Activated naive CD4-positive, alpha-beta T cell treated with anti-CD3 and anti-CD28 coated beads, Interleukin-2, amount 50 U/mL, for 16 hours (primary cell): ENCODE data around the gene SH3RF3.
"Not testable (repeated sequence)": the region's sequence is repeated elsewhere in the genome, so short reads cannot be mapped to it uniquely, and the experiment has no call there.

Experiments
- DNase-seq: peaks from one replicate; pipeline ENCODE4 v3.0.0-alpha.2; 2020

The SH3RF3 gene

DNA sequence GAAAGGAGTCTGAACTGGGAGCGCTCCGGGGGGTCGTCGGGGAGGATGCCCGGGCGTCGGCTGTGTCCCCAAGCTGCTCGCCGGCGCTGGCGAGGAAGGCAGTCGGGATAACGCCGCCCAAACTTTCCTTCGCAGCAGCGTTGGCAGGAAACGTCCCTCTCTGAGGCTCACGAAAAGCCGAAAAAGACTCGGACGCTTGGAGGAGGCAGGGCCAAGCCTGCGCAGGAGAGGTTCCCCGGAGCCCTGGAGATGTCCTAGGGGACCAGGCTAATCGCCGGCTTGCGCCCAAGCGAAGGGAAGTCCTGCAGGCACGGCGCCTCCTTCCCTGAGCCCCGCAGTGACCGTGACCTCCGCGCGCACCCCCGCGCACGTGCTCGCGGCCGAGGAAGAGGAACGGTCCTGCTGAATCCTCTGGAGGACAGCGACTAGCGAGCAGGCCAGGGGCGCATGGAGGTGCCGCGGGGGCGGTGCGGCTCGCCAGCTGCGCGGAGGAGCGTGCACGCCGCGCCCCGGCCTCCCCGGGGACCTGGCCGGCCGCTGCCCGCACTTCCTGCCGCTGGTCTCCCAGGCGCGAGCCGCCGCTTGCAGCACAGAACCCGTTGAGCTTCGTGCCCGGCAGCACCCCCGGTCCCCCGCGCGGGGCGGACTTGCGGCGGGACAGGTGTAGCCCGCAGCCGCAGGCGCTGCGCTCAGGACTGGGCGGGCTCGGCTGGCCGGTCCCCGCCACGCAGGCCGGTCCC, at the start of gene SH3RF3:
Gene SH3RF3 (plus strand): TSS at position 590 of the 740 bp plus-strand sequence.
- DNase-seq: peak; percentile 36

DNA sequence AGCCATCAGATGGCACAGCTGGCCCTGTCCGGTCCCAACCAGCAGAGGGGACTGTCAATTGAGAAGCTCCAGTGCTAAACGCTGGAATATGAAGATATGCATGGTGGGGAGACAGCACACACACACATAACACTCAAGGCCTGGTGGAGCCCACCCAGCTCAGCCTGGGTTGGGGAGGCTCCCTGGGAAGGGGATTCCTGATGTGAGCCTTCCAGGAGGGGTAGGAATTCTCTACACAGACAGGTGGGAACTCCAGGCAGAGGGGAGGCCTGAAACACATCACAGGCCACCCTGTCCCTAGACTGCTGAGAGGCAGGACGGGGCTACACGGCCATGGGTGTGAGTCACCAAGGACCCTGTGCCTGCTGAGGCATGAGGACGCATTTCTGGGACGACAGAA, 49.4 kb upstream of the SH3RF3 start:
- no peak for DNase-seq

DNA sequence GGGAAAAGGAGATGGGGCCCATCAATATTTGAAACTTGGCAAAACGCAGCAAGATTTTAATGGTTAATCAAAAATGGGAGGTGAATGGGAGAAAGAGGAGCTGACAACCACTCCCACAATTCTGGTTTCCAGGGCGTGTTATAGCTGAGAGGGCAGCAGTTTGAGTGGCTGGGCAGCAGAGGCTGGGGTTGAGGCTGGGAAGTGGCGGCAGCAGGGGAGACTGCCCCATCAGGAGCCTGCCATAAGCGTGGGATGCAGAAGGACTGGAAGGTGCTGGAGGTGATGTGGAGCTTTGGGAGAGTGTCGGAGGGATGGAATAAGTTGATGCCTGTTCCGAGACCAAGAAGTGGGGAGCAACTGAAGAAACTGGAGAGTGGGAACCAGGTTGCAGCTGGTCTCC, 48.9 kb upstream of the SH3RF3 start:
- no peak for DNase-seq

DNA sequence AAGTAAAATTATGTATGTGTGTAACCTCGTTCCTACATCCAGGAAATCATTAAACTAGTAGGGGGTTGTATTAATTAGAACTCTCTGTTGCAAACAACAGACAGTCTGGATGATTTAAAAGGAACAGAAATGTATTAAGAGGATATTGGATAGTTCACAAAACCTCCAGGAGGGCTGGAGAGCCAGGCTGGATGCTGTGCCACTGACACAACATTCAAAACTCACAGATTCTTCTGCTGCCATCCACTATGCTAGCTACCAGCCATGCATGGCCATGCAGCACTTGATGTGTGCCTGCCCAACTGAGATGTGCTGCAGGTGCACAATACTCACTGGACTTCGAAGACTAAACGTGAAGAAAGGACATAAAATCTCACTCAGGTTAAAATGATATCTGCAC, 48.2 kb upstream of the SH3RF3 start:
- DNase-seq: no peak

DNA sequence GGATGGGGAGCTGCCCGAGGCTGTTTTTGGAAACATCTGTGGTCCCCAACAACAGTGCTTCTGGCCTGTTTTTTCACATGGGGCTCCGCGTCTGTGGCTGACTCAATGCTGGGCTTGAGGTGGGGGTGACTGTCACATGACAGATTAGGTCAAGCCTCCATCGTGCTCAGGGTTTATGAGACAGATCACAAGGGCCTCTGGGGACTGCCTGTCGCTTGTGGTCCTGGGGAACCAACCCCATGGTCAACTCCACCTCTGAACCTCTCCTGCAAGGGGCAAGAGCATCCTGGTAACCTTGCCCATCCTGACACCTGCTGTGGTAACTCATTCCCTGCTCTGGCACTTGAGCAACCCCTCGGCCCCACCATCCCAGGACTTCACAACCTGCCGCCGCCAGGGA, 47.6 kb upstream of the SH3RF3 start:
- DNase-seq: no peak

DNA sequence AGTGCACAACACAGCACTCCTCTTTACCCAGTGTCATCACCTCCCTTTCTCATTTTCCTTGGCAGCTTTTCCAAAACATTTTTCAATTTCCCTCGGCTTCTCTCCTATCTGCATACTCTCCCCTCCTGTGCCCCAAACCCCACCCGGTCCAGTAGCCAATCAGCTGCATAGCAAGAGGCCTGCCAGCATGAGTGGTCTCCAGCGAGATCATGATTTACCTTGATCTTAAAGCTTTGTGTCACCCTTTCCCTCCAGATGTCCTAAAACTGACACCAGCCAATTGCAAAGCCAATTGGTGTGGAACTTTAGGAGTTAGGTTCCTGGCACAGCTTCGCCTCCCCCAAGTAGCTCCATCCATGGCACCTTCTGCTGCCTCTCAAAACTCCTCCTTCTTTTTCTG, 45.2 kb upstream of the SH3RF3 start:
- DNase-seq: no peak

DNA sequence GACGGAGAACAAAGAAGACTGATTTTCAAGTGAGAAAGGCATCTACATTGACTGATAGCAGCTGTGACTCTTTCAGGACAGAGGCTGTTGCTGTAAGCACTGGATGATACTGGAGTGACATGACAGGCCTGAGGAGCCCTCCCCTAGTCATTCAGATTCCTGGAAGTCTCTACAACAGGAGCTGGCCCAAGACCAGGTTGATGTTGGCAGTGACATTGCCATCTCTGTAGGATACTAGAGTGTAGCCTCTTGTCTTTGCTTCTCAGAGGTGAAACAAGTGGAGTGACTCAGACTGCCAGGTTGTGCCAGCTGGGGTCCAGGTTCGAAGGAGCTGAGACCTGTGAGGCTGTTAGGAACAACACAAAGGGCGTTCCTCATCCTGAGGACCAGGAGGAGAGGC, 44.7 kb upstream of the SH3RF3 start:
- DNase-seq: no peak

DNA sequence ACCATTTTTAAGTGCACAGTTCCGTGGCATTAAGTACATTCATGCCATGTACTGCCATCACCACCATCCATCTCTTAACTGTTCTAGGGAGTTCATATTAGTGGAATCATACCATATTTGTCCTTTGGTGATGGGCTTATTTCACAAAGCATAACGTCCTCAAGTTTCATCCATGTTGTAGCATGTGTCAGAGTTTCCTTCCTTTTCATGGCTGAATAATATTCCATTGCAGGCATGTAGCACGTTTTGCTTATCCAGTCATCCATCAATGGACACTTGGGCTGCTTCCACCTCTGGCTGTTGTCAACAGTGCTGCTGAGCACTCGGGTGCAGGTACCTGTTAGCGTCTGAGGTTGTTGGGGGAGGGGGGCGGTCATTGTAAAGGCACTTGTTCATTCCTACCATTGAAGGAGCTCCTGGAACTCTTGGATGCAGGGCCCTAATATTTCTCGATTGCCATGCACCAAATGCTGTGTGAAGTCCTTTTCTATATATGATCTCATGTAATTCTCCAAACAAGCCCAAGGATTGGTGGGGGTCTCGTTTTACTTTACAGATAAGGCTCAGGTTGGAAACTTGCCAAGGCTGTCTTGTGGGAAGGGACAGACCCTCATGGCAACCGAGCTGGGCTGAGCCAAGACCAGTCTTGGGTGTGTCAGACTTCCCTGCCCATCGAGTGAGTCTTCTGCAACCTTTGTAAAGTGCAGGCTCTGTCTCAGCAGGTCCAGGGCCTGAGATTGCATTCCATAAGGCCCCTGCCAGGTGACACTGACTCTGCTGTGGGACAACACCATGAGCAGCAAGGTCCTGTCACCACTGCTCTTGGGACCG, 42.9 kb upstream of the SH3RF3 start:
- DNase-seq: no peak

DNA sequence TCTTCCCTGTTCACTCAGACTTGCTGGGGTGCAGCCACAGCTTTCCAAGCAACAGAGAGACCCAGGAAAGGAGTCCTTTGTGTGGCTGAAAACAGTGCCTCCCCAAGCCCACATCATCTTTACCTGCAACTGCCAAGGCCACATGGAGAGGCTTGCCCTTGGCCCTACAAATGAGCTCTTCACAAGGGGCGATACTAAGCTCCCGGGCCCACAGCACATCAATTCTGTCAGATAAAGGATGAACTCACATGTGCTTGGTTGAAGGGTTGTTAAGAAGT, 42.3 kb upstream of the SH3RF3 start:
- DNase-seq: no peak

DNA sequence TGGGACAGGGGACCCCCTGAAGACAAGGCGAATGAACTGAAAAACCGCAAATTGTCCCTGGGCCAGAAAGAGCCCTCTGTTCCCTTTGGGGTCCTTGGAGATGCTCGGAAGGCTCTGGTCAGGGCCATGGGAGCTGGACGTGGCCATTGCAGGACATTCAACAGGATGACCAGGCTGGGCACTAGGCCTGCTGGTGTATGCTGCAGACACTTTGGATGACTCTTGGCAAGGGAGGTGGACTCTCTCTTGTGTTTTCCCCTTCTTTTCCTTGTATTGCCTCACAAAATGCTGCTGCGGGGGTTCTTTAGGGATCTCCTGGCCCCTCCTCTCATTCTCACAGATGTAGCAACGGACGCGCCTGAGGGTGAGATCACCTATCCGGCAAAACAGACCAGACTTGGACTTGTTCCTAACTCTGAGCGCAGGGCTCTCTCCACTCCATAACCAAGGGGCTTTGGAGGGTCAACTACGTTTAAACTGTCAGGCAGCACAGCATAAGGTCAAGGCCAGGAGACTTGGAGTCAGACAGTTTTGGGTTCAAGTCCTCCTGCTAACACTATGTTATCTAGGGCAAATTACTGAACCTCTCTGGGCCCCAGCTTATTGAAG, 41.8 kb upstream of the SH3RF3 start:
- no peak for DNase-seq

DNA sequence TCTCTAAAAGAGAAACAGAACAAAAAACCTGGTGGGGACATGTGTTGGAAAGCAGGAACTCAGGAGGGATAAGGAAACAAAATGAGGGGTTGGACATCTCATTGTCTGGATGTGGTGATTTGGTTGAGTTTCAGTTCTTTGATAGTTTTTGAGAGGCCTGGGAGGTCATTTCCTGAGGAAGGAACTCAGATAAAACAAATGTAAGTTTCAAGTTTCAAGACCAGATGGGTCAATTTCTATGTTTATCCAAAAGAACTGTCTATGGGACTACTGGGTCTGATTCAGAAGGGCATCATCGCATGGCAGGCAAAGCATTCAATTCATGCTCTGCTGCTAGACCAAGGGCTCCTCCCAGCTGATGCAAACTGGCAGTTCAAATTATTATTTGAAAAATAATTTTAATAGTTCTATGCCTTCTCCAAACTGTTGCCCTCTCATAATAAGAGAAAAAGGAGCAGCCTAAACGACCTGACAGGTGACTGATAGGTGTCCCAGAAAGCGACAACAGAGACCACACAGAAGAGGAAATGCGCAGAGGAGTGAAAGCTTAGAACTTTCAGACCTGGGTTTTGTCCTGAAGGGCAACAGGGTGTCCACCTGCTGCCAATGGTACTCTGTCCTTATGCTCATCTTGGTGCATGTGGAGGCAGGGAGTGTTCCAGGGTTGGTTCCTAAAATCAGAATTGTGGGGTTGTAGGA, 39.3 kb upstream of the SH3RF3 start:
- DNase-seq: no peak

DNA sequence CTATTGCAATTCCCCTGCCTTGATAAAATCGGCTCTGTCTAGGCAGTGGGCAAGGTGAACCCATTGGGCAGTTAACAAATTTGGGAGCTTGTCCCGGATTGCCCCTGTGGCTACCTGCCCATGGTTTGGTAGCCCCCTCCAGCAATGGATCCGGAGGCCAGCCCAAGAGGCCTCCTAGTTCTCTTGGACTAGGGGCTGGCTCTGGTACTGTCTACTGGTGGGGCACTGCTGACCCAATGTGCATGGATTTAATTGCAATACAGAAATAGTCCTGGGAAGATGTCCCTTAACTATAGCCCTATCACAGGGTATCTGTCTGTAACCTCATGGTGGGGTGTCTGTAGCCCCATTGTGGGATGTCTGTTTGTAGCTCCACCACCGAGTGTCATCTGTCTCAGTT, 37.5 kb upstream of the SH3RF3 start:
- no peak for DNase-seq

DNA sequence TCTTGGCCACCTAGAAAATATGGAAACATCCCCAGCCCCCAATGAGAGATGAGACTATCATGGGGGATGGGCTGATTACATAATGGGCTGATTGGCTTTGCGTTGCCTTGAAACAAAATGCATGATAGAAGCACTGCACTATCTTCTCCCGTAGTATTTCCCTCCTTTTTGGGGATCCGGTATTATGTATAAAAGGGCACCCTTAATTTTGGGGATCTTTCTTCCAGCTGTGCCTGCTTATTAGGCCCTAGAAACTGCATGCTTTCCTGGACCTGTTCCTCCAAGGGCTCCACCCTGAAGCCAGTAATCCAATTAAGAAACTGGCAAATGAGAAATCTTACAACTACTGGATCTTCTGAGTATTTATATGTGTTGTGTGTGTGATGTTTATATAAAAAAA, 34.9 kb upstream of the SH3RF3 start:
- DNase-seq: no peak

DNA sequence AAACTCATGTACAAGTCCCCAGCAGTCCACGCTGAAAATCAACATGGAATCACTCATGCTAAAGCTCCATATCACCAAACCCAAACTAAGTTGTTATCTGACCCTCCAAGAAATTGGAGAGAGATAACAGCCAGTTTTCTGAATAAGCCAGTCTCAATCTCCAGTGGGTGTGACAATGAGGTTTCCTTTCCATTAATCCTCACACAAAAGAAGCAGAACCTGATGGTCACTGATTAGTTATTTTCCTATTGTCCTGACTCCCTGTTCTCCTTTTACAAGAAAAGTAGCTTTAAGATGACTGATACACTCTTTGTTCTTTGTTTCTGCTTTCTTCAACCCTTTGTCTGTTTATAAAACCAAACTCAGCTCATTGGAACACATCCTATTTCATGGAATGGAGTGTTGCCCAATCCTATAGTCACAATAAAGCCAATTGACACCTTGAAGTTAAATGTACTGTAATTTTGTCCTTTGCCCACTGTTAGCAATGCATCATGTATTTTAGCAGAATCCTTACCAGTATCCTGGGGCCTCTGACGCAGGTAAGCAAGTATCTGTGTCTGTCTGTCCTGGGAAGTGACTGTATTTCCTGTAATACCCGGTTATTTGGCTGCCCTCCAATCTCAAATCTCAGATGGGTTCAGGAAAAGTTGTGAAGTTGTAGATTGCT, 30.6 kb upstream of the SH3RF3 start:
- DNase-seq: no peak

DNA sequence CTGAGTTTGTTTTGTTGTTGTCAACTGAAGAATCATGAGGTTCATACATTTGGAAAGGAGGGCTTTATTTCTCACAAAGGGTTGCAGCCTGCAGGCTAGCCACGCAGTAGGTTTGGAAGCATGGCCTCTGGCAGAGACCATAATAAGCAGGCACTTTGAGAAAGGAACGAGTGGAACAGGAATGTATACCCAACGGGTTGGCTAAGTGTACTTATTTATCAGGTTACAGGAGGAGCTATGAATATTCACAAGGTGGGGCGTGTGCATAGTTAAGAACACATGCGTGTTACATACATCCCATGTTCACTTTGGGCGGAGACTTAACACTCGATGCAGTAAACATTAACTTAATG, 30.1 kb upstream of the SH3RF3 start:
- no peak for DNase-seq

DNA sequence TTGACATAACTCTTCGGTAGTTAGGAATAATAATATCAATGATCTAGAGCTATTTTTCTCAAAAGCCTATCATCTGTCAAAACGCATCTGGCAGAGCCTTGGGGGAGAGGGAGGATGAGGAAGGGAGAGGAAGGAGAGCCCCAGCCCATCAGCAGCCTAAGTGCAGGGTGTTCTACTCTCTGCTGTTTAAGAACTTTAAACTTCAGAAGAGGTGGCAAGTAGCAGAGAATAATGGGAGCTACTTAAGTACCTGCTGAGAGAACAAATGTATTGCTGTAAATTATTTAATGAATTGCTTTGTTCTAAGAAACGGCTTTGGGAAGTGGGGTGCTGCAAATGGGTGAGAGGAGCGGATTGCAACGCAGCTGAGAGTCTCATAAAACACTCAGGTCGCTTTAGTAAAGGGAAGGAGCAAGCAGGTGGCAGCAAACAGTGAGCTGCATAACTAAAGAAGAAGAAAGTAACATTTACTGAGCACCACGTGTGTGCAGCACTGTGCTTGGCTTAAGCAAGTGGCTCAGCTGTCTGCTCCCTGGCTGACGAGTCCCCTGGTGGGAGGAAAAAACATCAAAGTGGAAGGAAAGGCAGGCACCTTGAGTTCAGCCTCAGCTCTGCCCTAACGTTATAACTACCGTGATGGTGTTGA, 26.3 kb upstream of the SH3RF3 start:
- no peak for DNase-seq

DNA sequence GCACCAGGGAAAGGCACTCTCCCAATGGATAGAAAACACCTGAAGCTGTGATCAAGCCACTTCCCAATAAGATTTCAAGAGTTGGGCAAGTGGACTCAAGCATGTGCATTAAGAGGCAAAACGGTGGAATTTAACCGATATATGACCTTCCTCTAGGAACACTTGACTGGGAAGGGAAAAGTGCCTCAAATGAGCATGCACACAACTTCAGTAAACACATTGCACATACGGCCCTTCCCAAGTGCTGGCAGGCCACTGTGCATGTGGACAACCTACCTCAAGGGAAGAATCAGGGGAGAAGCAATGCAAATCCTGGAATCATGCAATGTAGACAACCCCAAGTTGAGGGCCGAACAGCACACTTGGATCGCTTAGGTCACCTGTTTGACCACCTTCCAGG, 23.9 kb upstream of the SH3RF3 start:
- no peak for DNase-seq

DNA sequence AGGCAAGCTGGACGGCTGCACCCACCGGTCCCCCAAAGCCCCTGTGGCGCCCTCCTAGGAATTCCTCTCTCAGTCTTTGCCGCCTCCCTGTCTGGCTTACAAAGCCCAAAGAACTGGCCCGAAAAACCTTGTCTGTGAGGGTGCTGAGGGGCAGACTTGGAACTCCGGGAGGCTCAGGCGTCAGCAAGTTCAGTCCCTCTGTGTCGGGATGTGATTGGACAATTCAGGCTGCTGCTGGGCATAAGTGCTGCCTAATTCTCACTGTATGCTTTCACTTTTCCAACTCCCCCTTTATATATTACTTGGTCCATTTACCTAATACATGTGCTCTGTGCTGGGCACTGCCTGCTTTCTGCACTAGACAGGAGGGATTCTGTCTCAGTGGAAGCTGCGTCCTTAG, 20.3 kb upstream of the SH3RF3 start:
- DNase-seq: no peak

DNA sequence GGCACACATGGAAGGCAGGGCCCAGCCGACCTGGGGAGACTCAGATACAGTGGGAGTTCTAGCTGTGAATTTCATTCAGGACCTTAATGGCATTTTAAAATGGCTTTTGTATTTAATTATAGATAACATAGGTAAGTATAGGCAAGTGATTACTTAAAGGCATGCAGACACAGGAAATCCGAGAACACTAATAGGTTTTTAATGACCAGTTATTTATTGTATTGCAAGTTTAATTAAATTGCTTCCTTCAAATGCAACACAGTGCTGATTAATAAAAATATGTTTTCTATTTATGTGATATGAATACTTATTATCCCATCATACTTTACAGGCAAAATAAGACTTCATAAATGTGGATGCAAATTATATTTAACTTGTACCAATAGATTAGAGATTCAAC, 19.7 kb upstream of the SH3RF3 start:
- DNase-seq: no peak

DNA sequence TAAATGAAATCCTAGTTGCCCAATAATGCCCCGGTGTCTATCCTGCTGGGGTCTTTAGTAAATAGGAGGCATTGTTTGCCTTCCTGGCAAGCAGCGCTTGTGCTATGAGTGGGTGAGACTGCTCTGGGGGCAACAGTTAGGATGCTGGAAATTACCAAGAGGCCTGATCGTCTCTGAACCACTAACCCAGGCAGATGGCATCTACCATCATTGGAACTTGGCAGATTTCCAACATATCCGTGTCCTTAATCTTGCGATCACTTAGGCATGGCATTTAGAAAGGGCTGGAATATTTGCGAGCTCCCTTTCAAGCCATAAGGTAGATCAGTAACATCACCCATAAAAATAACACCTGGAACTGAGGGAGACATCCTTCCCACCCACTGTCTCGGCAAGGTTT, 18.8 kb upstream of the SH3RF3 start:
- no peak for DNase-seq

DNA sequence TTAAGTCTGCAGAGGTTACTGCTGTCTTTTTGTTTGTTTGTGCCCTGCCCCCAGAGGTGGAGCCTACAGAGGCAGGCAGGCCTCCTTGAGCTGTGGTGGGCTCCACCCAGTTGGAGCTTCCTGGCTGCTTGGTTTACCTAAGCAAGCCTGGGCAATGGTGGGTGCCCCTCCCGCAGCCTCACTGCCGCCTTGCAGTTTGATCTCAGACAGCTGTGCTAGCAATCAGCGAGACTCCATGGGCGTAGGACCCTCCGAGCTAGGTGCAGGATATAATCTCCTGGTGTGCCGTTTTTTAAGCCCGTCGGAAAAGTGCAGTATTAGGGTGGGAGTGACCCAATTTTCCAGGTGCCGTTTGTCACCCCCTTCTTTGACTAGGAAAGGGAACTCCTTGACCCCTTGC, 11.8 kb upstream of the SH3RF3 start:
- not testable (repeated sequence) for DNase-seq

DNA sequence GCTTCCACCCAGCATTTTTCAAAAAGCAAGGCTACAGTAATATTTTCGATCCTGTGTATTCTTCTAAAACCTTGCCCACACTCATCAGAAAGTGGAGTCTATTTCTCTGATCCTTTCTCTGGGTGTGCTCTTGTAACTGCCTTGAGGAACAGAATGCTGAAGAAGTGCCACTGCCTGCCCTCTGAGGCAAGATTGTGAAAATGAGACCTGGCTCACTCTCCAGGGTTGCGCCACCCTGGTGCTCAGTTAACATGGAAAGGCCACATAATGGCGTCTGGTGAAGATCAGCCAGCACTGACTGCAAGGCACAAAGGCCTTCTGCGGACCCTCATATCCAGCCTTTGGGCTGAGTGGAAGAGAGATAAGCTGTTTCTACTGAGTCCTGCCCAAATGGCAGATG, 11.2 kb upstream of the SH3RF3 start:
- no peak for DNase-seq

DNA sequence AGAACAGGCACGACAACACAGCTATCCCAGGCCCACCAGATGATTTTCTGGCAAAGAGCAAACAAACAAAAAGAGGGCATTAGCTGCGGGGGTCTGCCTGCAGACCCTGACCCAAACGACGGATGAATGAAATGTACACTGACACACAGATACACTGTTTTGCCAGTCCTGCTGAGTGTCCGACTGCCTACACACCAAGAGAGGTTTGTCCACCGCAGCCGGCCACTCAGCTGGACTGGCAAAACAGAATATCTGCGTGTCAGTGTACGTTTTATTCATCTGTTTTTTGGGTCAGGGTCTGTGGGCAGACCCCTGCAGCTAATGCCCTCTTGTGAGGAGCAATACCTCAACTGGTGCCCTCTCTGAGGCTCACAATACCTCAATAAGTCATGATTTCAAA, 10.7 kb upstream of the SH3RF3 start:
- no peak for DNase-seq
